H1 (cell line): ENCODE measurements around the gene NRSN2. TPM values are rescaled to one million over a fixed set of nuclear protein-coding genes. Genes with fewer than 3 reads are reported as not detected.

ENCODE experiments used
- ASH2L ChIP-seq: fragments of 200-600, 300-600 bp; sonication (generic); IDR thresholded peaks from one replicate; pipeline ENCODE4 v1.7.1; 2017; ENCODE audit warnings: low read length
- CTCF ChIP-seq, 3 experiments: IDR thresholded peaks; 1 replicate in 2 of 3; 2 replicates in 1 of 3; pipeline versions ENCODE4 v1.5.1 to v1.6.1; 2011; ENCODE audit warnings: low read length in 3 of 3, mild to moderate bottlenecking in 3 of 3, inconsistent platforms in 2 of 3, low read depth in 1 of 3, moderate library complexity in 1 of 3; ENCODE audit not compliant: insufficient read depth in 1 of 3; ENCODE audit errors: control extremely low read depth in 1 of 3
- JUND ChIP-seq: IDR thresholded peaks from 2 replicates; pipeline ENCODE4 v1.6.1; 2011; ENCODE audit warnings: mild to moderate bottlenecking, improper control_type of control experiment, low read length
- POLR2AphosphoS5 ChIP-seq: IDR thresholded peaks from 2 replicates; pipeline ENCODE4 v1.6.1; 2011; ENCODE audit warnings: low read depth, low read length
- TAF1 ChIP-seq: IDR thresholded peaks from 2 replicates; pipeline ENCODE4 v1.6.1; 2011; ENCODE audit warnings: mild to moderate bottlenecking, low read depth, low read length
- polyA plus RNA-seq, 7 experiments: library from polyadenylated mRNA; depleted of rRNA in 3 of 7; stranded (reverse) in 5 of 7; unstranded in 2 of 7; fragments of >200 nt in 5 of 7; fragments of 200-250 nt in 2 of 7; gene quantifications; 1 replicate in 5 of 7; 2 replicates in 1 of 7; 4 replicates in 1 of 7; pipeline versions ENCODE4 v1.2.1 to v1.2.3, GENCODE V29; 2011 to 2013; ENCODE audit warnings: missing spikeins in 2 of 7, mixed read lengths in 2 of 7
- total RNA-seq: library from RNA; stranded (reverse); fragmentation: NEBNext Ultra II Directional; extraction: Animal tissue kit (Norgen Biotek cat#: 25700); gene quantifications from 2 replicates; pipeline ENCODE4 v1.2.1, GENCODE V29; 2021

The NRSN2 gene
- total and polyA plus RNA-seq, 2 of the 8 experiments (the other 6 are each of a cell fraction or from before 2014, with no cell fraction given) = 19.4 to 33.3 TPM

- TF ChIP-seq CTCF (IDR thresholded peaks at IDR 0.05; ENCODE audit: control extremely low read depth in 1 of 3, insufficient read depth in 1 of 3, low read depth in 1 of 3, low read length in 3 of 3) (peak; percentile 86 to 90 (median 90)), TAF1 (0 out of 2 replicates have a peak, but pooled peaks have one; percentile 14), JUND (0 out of 2 replicates have a peak, but pooled peaks have one; percentile 36), POLR2AphosphoS5 (peak; percentile 28; the same call in 1 of the 2 replicates), ASH2L (no peak)
Measured at GRCh38 chr20:330233-331149, 16.4 kb upstream of the NRSN2 start (continued).
